Measurements from ENCODE around the gene TRIO.

Gene TRIO

DNA sequence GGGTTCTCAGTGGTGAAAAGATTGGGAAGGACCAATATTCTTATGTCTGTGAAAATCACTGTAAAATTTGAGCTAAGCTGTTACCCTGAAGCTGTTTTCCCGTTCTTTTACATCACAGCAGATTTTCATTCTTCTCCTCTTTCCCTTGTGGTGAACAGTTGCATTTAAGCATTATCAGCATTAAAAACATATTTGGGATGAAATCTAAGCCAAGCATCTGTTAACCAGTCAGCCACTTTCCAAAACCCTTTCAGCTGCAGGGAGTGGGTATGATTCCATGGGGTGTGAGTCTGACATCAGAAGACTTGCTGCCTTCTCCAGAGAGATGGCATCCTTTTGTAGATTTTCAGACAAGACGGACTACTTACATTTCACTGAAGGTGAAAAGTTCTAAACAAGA lies 97.2 kb downstream of the TRIO start:
- POLR2A ChIA-PET (ENCODE audit: low non-redundant PET): no interaction called here
- CTCF ChIA-PET: no interaction called here
- no peak overlapping the region for H3K27ac ChIP-seq

DNA sequence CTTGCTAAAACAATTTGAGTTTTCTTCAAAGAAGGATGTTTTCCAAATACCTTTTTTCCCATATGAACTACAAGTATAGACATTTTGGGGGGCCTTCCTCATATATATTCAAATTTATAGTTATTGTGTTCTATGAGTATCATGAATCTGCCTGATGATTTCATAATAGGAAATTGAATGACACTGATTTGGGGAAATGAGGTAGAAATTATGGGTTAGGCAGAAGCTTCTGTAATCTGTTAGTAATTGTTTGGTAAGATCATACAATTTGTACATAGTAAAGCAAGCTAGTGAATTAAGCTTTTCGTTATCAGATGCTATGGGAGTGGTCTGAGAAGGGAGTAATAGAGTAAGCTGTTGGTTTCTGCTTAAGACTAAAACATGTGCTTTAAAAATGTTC lies 98.0 kb downstream of the TRIO start:
- no peak overlapping the region for H3K27ac ChIP-seq
- POLR2A ChIA-PET (ENCODE audit: low non-redundant PET): no interaction called here
- CTCF ChIA-PET: no interaction called here
- no peak for DNase-seq (ENCODE audit: low spot score)
- TF ChIP-seq, protein P1, sequence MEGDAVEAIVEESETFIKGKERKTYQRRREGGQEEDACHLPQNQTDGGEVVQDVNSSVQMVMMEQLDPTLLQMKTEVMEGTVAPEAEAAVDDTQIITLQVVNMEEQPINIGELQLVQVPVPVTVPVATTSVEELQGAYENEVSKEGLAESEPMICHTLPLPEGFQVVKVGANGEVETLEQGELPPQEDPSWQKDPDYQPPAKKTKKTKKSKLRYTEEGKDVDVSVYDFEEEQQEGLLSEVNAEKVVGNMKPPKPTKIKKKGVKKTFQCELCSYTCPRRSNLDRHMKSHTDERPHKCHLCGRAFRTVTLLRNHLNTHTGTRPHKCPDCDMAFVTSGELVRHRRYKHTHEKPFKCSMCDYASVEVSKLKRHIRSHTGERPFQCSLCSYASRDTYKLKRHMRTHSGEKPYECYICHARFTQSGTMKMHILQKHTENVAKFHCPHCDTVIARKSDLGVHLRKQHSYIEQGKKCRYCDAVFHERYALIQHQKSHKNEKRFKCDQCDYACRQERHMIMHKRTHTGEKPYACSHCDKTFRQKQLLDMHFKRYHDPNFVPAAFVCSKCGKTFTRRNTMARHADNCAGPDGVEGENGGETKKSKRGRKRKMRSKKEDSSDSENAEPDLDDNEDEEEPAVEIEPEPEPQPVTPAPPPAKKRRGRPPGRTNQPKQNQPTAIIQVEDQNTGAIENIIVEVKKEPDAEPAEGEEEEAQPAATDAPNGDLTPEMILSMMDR (conservative IDR thresholded peaks at IDR 0.05; ENCODE audit: low read depth): no peak

More for the DNA sequence above, 97.2 kb downstream of the TRIO start:
- DNase-seq (ENCODE audit: low spot score): no peak
- TF ChIP-seq, protein P1 (conservative IDR thresholded peaks at IDR 0.05; ENCODE audit: low read depth): no peak

DNA sequence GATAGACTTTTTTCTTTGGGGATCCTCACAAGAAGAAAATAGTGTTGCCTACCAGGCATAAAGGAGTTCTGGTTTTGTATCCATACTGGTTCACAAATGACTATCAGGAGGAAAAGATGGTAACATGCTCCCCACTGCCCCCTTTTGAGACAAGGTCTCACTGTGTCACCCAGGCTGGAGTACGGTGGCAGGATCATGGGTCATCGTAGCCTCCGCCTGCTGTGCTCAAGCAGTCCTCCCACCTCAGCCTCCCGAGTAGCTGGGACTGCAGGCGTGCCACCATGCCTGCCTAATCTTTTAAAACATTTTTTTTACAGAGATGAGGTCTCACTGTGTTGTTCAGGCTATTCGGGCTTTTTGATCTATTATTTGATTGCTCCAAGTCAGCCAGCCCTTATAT lies 99.3 kb downstream of the TRIO start:
- TF ChIP-seq, protein P1 (conservative IDR thresholded peaks at IDR 0.05; ENCODE audit: low read depth): no peak
- no peak for DNase-seq (ENCODE audit: low spot score)
- ChIA-PET CTCF (interaction anchor here (0.6 to 0.7 kb wide), 2 partner anchors 408 to 841 kb away, joined by 3 read pairs; no protein-coding TSS in a partner anchor), POLR2A (ENCODE audit: low non-redundant PET) (no interaction called here)
- no peak overlapping the region for H3K27ac ChIP-seq

DNA sequence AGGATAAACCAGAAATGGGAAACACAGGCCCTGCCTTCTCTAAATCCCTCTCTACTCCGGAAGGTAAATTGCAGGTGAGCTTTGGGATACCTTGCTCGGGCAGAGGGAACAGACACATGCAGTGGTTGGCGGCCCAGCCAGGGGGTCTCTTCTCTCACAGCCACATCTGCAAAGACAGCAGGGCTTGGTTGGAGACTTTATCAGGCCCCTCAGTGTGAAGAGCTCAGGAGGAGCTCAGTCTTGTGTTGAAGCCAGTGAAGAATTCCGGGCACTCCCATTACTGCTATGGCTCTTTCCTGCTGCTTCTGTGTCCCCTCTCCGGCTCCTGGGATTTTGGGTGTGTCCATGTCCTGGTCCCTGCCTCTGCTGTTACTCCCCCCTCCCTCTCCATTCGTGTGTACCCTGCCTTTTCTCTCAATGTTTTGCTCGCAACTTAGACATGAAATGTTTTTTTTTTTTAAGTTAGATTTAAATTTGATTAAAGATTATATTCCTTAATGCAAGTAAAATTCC lies 99.8 kb downstream of the TRIO start:
- POLR2A ChIA-PET (ENCODE audit: low non-redundant PET): no interaction called here
- no peak for DNase-seq (ENCODE audit: low spot score)
- no peak overlapping the region for H3K27ac ChIP-seq
- CTCF ChIA-PET: interaction anchor here (0.6 to 0.7 kb wide), 2 partner anchors 22 to 840 kb away, joined by 3 to 5 read pairs; no protein-coding TSS in a partner anchor
- TF ChIP-seq, protein P1 (conservative IDR thresholded peaks at IDR 0.05; ENCODE audit: low read depth): no peak

DNA sequence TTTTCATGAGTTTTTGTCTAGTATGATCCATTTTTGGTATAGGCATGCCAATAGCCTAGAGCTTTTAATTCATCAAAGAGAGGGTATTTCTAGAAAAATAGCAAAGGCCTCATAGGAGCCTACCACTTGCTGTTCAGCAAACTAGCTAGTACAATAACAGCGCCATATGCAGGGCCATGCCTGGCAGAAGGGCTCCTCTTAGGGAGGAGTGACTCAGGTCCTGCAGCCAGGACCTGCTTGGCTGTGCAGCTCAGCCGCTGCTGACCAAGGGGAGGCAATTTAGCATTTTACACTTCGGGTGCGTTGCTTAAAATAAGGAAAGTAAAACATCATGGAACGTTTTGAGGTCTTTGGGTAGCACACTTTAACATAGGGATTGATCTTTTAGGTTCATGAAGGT lies 100.6 kb downstream of the TRIO start:
- TF ChIP-seq, protein P1 (conservative IDR thresholded peaks at IDR 0.05; ENCODE audit: low read depth): no peak
- CTCF ChIA-PET: interaction anchor here (0.6 kb wide), 1 partner anchor 21 kb away, joined by 5 read pairs; no protein-coding TSS in a partner anchor
- POLR2A ChIA-PET (ENCODE audit: low non-redundant PET): no interaction called here
- DNase-seq (ENCODE audit: low spot score): no peak
- no peak overlapping the region for H3K27ac ChIP-seq

DNA sequence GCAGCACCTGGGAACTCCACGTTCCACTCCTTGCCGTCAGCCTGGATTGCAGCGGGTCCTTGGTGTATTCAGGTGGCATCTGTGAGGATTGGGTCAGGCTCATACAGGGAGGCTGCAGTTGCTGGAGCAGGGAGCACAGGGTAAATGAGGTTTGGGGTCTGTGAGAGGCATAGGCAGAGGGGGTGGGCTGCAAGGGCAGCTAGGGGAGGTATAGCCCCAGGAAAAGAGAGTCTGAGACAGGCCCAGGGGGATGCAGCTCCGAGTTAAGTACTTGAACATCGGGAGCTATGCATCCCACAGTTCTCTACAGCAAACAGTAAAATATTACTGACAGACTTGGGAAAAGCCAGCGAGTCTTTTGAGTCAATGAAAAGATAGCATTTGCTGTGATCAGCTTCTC lies 101.6 kb downstream of the TRIO start:
- DNase-seq (ENCODE audit: low spot score): no peak
- TF ChIP-seq, protein P1 (conservative IDR thresholded peaks at IDR 0.05; ENCODE audit: low read depth): no peak
- ChIA-PET POLR2A (ENCODE audit: low non-redundant PET) (no interaction called here), CTCF (no interaction called here)
- H3K27ac ChIP-seq: no peak overlapping the region

Data from RWPE1 (cell line).